HL-60 (cell line): ENCODE data around the gene CIAO3.
"Not testable (repeated sequence)": the region's sequence is repeated elsewhere in the genome, so short reads cannot be mapped to it uniquely, and the experiment has no call there.

Experiments used
- DNase-seq, 2 experiments: peaks; one replicate each; pipeline ENCODE4 v3.0.0-alpha.2; 2010 to 2020; ENCODE audit warnings: low read depth in 1 of 2, low spot score in 1 of 2
- H3K27ac ChIP-seq: fragments of 250-450 bp; sonication (Bioruptor Pico); replicated peaks from 2 replicates; pipeline ENCODE4 v1.5.1; 2020; ENCODE audit warnings: mild to moderate bottlenecking, moderate library complexity
- H3K27me3 ChIP-seq: fragments of 250-450 bp; sonication (Bioruptor Pico); 2 replicates; pipeline ENCODE4 v1.5.1; 2021; ENCODE audit warnings: mild to moderate bottlenecking, moderate library complexity; ENCODE audit not compliant: insufficient read depth, poor library complexity, severe bottlenecking
- H3K4me3 ChIP-seq: replicated peaks from 2 replicates; pipeline ENCODE4 v1.5.1; 2011; ENCODE audit warnings: mild to moderate bottlenecking, control low read depth, low read length; ENCODE audit not compliant: insufficient read depth
- GABPA ChIP-seq: IDR thresholded peaks from 2 replicates; pipeline ENCODE4 v1.6.1; 2012; ENCODE audit warnings: low read depth
- POLR2AphosphoS5 ChIP-seq: IDR thresholded peaks from 2 replicates; pipeline ENCODE4 v1.6.1; 2012; ENCODE audit warnings: low read depth
- SPI1 ChIP-seq: IDR thresholded peaks from 2 replicates; pipeline ENCODE4 v1.6.1; 2012; ENCODE audit warnings: low read depth, mild to moderate bottlenecking, borderline replicate concordance
- TF ChIP-seq, protein P1 (sequence below): IDR thresholded peaks from one replicate; pipeline ENCODE4 v1.5.1; 2011; ENCODE audit warnings: low read length, control low read depth, inconsistent platforms; ENCODE audit not compliant: insufficient read depth
- TF ChIP-seq, protein P2 (sequence below): IDR thresholded peaks from 2 replicates; pipeline ENCODE4 v1.6.1; 2012; ENCODE audit warnings: low read depth; ENCODE audit not compliant: insufficient replicate concordance

CIAO3 gene

DNA sequence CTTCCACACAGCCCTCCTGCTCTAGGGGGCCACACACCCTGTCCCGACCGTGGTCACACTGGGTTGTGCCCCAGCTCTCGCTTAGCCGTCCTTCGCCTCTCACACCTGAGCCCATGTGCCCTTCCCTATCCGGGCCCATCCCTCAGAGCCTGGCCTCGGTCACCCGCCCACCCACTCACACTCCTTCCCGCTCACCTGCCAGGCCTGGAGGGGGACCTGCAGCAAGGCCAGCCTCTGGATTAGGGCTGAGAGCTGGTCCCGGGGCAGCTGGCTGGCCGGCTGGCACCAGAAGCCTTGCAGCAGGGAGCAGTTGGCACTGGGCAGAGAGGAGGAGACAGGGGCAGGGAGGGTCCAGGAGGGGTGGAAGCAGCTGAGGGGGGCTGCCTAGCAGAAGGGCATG, 37.6 kb upstream of the CIAO3 start:
- DNase-seq: no peak
- Histone ChIP-seq H3K27ac (no peak overlapping the region), H3K4me3 (no peak overlapping the region), H3K27me3 (peaks cover 15% of the 10 kb centered on the region)
- TF ChIP-seq, protein P1, sequence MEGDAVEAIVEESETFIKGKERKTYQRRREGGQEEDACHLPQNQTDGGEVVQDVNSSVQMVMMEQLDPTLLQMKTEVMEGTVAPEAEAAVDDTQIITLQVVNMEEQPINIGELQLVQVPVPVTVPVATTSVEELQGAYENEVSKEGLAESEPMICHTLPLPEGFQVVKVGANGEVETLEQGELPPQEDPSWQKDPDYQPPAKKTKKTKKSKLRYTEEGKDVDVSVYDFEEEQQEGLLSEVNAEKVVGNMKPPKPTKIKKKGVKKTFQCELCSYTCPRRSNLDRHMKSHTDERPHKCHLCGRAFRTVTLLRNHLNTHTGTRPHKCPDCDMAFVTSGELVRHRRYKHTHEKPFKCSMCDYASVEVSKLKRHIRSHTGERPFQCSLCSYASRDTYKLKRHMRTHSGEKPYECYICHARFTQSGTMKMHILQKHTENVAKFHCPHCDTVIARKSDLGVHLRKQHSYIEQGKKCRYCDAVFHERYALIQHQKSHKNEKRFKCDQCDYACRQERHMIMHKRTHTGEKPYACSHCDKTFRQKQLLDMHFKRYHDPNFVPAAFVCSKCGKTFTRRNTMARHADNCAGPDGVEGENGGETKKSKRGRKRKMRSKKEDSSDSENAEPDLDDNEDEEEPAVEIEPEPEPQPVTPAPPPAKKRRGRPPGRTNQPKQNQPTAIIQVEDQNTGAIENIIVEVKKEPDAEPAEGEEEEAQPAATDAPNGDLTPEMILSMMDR: no peak
- no peak for TF ChIP-seq GABPA
- TF ChIP-seq SPI1: no peak

DNA sequence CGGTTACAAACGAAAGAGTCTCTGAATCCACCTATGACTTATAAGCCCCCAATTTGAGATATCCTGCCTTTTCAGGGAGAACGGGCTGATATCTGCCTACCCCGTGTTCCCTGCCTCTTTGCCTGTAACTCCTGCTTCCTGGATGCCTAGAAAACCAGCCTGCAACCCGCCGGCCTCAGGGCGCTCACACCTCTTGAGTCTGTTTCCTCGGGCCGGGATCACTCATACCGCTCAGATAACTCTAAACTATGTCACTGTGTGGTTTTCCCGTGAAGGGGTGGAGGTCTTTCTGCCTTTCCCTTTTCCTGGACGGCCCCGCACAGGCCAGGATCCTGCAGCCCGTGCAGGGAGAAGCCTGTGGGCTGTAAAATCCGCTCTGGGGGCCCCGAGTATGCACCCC, 37.0 kb upstream of the CIAO3 start:
- TF ChIP-seq GABPA (no peak), POLR2AphosphoS5 (no peak), SPI1 (no peak)
- TF ChIP-seq, protein P1: no peak
- TF ChIP-seq, protein P2, sequence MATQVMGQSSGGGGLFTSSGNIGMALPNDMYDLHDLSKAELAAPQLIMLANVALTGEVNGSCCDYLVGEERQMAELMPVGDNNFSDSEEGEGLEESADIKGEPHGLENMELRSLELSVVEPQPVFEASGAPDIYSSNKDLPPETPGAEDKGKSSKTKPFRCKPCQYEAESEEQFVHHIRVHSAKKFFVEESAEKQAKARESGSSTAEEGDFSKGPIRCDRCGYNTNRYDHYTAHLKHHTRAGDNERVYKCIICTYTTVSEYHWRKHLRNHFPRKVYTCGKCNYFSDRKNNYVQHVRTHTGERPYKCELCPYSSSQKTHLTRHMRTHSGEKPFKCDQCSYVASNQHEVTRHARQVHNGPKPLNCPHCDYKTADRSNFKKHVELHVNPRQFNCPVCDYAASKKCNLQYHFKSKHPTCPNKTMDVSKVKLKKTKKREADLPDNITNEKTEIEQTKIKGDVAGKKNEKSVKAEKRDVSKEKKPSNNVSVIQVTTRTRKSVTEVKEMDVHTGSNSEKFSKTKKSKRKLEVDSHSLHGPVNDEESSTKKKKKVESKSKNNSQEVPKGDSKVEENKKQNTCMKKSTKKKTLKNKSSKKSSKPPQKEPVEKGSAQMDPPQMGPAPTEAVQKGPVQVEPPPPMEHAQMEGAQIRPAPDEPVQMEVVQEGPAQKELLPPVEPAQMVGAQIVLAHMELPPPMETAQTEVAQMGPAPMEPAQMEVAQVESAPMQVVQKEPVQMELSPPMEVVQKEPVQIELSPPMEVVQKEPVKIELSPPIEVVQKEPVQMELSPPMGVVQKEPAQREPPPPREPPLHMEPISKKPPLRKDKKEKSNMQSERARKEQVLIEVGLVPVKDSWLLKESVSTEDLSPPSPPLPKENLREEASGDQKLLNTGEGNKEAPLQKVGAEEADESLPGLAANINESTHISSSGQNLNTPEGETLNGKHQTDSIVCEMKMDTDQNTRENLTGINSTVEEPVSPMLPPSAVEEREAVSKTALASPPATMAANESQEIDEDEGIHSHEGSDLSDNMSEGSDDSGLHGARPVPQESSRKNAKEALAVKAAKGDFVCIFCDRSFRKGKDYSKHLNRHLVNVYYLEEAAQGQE: no peak
- Histone ChIP-seq H3K4me3 (no peak overlapping the region), H3K27ac (no peak overlapping the region), H3K27me3 (peaks cover 11% of the 10 kb centered on the region)
- DNase-seq: no peak

DNA sequence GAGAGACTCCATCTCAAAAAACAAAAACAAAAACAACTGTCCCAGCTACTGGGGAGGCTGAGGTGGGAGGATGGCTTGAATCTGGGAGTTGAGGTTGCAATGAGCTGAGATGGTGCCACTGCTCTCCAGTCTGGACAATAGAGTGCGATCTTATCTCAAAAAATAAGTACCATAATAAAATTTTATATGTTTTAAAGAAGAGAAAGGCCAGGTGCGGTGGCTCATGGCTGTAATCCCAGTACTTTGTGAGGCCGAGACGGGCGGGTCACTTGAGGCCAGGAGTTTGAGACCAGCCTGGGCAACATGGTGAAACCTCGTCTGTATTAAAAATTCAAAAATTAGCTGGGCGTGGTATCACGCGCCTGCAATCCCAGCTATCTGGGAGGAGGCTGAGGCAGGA, 36.0 kb upstream of the CIAO3 start:
- no peak overlapping the region for H3K4me3 ChIP-seq
- no peak overlapping the region for H3K27ac ChIP-seq
- H3K27me3 ChIP-seq: peaks cover 6% of the 10 kb centered on the region
- no peak for DNase-seq
- TF ChIP-seq, protein P1: no peak

DNA sequence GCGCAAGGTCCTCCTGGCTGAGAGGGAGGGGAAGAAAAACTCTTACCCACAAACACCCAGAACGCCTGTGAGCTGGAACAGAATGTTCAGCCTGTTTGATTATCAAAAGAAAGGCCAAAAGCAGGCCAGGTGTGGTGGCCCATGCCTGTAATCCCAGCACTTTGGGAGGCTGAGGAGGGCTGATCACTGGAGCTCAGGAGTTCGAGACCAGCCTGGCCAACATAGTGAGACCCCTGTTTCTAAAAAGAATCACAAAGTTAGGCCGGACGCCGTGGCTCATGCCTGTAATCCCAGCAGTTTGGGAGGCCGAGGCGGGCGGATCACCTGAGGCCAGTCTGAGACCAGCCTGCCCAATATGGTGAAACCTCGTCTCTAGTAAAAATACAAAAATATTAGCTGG, 35.5 kb upstream of the CIAO3 start:
- not testable (repeated sequence) for H3K4me3 ChIP-seq, DNase-seq, H3K27ac ChIP-seq, H3K27me3 ChIP-seq

DNA sequence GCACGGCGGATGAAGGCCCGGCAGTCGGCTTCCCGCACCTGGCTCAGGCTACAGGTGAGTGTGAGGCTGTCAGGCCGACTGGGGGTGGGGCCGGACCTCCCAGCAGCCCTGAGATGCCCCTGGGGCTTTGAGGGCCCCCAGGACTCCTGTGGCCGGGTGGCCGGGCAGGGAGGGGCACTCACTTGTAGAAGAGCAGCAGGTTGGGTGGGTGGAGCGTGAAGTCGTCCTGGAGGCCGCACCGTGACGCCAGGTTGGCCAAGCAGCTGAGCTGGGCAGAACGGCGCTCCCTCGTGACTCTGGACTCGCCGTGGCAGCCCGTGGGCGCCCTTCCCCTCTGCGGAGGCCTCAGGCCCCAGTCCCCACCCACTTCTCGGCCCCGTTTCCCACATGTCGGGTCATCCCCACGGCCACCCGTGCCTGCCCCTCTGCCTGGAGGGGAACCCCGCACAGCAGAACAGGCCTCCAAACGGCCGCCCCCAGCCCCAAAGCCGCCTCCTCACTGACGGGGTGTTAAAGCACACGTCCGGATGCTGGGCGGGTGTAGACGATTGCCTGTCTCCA, 34.5 kb upstream of the CIAO3 start:
- DNase-seq: no peak
- Histone ChIP-seq H3K27ac (no peak overlapping the region), H3K27me3 (peaks cover 3% of the 10 kb centered on the region), H3K4me3 (no peak overlapping the region)
- TF ChIP-seq POLR2AphosphoS5: no peak
- TF ChIP-seq, protein P2: no peak
- TF ChIP-seq GABPA: no peak
- no peak for TF ChIP-seq SPI1
- TF ChIP-seq, protein P1: no peak
